ENCODE measurements around the gene ATG16L2. TPM values are rescaled to one million over a fixed set of nuclear protein-coding genes. Genes with fewer than 3 reads are reported as not detected.

ATG16L2 gene
- total RNA-seq, 1 experiment from 2014 or later: 17.3 TPM

DNA sequence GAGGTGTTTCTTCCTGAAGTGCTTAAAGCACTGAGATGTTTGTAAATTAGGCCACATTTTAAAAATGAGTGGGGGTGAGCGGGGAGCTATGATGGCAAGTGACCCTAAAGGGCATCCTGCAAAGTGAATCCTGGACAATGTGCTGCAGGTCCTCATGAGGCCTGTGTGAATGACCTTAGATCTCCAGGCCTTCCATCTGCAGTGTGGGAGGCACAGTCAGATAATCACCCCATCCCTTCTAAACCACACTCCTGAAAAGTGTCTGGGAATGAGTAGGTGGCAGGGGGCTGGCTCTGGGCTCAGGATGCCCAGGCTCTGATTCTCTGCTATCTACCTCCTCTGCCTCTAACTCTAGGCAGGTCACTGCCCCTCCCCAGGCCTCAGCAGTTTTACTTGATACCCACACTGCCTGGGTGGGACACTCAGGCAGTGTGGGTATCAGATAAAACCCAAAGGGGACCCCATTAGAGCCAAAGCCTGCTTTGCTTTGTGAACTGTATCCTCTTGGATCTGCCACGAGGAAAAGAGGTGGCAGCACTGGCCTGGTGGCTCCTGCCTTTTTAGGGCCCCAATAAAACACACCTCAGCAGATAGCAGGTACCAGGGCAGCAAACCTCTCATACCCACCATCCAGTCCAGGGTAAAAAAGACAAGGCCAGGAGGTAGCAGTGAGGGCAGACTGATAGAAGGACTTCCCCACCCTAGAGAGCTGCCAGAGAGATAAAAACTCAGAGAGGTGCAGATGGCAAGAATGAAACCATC is 30.9 kb upstream of the ATG16L2 start:
- TF ChIP-seq, protein P1, sequence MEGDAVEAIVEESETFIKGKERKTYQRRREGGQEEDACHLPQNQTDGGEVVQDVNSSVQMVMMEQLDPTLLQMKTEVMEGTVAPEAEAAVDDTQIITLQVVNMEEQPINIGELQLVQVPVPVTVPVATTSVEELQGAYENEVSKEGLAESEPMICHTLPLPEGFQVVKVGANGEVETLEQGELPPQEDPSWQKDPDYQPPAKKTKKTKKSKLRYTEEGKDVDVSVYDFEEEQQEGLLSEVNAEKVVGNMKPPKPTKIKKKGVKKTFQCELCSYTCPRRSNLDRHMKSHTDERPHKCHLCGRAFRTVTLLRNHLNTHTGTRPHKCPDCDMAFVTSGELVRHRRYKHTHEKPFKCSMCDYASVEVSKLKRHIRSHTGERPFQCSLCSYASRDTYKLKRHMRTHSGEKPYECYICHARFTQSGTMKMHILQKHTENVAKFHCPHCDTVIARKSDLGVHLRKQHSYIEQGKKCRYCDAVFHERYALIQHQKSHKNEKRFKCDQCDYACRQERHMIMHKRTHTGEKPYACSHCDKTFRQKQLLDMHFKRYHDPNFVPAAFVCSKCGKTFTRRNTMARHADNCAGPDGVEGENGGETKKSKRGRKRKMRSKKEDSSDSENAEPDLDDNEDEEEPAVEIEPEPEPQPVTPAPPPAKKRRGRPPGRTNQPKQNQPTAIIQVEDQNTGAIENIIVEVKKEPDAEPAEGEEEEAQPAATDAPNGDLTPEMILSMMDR (conservative IDR thresholded peaks at IDR 0.05): no peak
- Histone ChIP-seq H4K20me1 (ENCODE audit: control insufficient read depth, insufficient read depth, insufficient read length) (no peaks in the 10 kb centered on the region), H2BK120ac (ENCODE audit: low read depth, low read length, poor library complexity, severe bottlenecking) (no peak overlapping the region), H3K56ac (ENCODE audit: insufficient read length, low read depth, low read length) (no peak overlapping the region), H3K23ac (ENCODE audit: insufficient read length, low read depth, low read length) (no peak overlapping the region), H3K9ac (ENCODE audit: extremely low read depth, insufficient read length, low read length) (no peak overlapping the region), H3K79me2 (ENCODE audit: insufficient read depth, low read length) (no peaks in the 10 kb centered on the region), H3K27ac (ENCODE audit: insufficient read length, low read depth, low read length) (no peak overlapping the region), H3K23me2 (ENCODE audit: insufficient read length, low read depth, low read length, poor library complexity, severe bottlenecking) (peaks cover 7% of the 10 kb centered on the region), H3K4me1 (ENCODE audit: insufficient read depth, low read length) (peaks cover 4% of the 10 kb centered on the region; the same call in 1 of the 2 replicates), H3K4me2 (ENCODE audit: insufficient read depth, insufficient read length, low read length) (no peak overlapping the region), H4K8ac (replicated peaks; ENCODE audit: insufficient read length, low read depth, low read length) (no peak overlapping the region), H3K4ac (ENCODE audit: low read depth, low read length) (no peak overlapping the region), H3K14ac (ENCODE audit: insufficient read depth, low read length) (no peak overlapping the region), H3K18ac (ENCODE audit: insufficient read length, low read depth, low read length) (no peak overlapping the region), H2BK5ac (ENCODE audit: insufficient read length, low read length) (no peak overlapping the region), H3K27me3 (ENCODE audit: insufficient read depth, low read length) (no peaks in the 10 kb centered on the region), H4K91ac (ENCODE audit: insufficient read length, low read depth, low read length) (no peak overlapping the region), H3T11ph (ENCODE audit: low read length) (no peak overlapping the region), H2BK12ac (ENCODE audit: insufficient read length, low read depth, low read length) (no peak overlapping the region), H3K9me3 (ENCODE audit: control insufficient read depth, low read depth, low read length) (no peaks in the 10 kb centered on the region), H2BK20ac (ENCODE audit: low read depth, low read length, poor library complexity, severe bottlenecking) (no peak overlapping the region), H2AFZ (ENCODE audit: low read length) (no peak overlapping the region), H2AK5ac (ENCODE audit: insufficient read length, low read length) (no peak overlapping the region), H3K79me1 (ENCODE audit: insufficient read depth, low read depth, low read length, poor library complexity, severe bottlenecking) (no peaks in the 10 kb centered on the region), H4K5ac (ENCODE audit: insufficient read length, low read depth, low read length) (no peak overlapping the region), H2BK15ac (ENCODE audit: low read depth, low read length) (no peak overlapping the region)
- H3K4me3 Mint-ChIP-seq: peak overlapping the region in 1 of 2 experiments; percentile 88; a peak in 2 of 5 replicates
- DNase-seq: no peak
- no CpG with 5 or more reads among the region's 2 CpGs for WGBS (ENCODE audit: extremely low coverage, insufficient read length, low lambda C conversion rate)
- no peaks in the 10 kb centered on the region for H3K36me3 Mint-ChIP-seq (ENCODE audit: insufficient read depth in 1 of 3, low read depth in 3 of 3)
- peaks cover 34 to 45% of the 10 kb centered on the region in 2 experiments for H3K4me1 Mint-ChIP-seq
- no peaks in the 10 kb centered on the region for H3K9me3 Mint-ChIP-seq
- H3K27ac Mint-ChIP-seq: no peak overlapping the region
- H3K27me3 Mint-ChIP-seq (ENCODE audit: low read depth): peaks cover 30% of the 10 kb centered on the region
